GM12801 (cell line): ENCODE measurements around the gene OSCAR.

Experiments used
- TF ChIP-seq, protein P1 (sequence below): IDR thresholded peaks from one replicate; pipeline ENCODE4 v1.5.1; 2011; ENCODE audit warnings: control low read depth; ENCODE audit not compliant: insufficient read length; ENCODE audit errors: extremely low read depth

The OSCAR gene, protein sequence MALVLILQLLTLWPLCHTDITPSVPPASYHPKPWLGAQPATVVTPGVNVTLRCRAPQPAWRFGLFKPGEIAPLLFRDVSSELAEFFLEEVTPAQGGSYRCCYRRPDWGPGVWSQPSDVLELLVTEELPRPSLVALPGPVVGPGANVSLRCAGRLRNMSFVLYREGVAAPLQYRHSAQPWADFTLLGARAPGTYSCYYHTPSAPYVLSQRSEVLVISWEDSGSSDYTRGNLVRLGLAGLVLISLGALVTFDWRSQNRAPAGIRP

DNA sequence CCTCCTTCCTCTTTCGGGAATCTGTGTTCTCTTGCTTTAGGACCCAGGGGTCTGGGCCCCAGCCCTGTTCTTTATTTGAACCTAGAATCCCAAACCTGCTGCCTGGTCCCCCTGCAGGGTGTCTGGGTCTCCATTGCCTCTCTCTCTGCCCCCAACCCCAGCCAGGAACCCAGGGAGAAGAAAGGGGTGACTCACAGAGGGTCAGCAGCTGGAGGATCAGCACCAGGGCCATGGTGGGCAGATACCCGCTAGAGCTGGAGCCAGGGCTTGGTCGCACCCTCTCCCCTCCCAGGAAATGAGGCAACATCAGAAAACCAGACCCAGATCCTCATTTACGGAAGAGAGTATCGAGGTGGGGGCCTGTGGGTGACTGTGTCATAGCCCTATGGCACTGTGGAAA, at the start of gene OSCAR:
TSS of gene OSCAR (minus strand) at position 243 of the 400 bp plus-strand sequence. CDS start at position 232, 11 bp downstream.
- TF ChIP-seq, protein P1, sequence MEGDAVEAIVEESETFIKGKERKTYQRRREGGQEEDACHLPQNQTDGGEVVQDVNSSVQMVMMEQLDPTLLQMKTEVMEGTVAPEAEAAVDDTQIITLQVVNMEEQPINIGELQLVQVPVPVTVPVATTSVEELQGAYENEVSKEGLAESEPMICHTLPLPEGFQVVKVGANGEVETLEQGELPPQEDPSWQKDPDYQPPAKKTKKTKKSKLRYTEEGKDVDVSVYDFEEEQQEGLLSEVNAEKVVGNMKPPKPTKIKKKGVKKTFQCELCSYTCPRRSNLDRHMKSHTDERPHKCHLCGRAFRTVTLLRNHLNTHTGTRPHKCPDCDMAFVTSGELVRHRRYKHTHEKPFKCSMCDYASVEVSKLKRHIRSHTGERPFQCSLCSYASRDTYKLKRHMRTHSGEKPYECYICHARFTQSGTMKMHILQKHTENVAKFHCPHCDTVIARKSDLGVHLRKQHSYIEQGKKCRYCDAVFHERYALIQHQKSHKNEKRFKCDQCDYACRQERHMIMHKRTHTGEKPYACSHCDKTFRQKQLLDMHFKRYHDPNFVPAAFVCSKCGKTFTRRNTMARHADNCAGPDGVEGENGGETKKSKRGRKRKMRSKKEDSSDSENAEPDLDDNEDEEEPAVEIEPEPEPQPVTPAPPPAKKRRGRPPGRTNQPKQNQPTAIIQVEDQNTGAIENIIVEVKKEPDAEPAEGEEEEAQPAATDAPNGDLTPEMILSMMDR, result no peak

DNA sequence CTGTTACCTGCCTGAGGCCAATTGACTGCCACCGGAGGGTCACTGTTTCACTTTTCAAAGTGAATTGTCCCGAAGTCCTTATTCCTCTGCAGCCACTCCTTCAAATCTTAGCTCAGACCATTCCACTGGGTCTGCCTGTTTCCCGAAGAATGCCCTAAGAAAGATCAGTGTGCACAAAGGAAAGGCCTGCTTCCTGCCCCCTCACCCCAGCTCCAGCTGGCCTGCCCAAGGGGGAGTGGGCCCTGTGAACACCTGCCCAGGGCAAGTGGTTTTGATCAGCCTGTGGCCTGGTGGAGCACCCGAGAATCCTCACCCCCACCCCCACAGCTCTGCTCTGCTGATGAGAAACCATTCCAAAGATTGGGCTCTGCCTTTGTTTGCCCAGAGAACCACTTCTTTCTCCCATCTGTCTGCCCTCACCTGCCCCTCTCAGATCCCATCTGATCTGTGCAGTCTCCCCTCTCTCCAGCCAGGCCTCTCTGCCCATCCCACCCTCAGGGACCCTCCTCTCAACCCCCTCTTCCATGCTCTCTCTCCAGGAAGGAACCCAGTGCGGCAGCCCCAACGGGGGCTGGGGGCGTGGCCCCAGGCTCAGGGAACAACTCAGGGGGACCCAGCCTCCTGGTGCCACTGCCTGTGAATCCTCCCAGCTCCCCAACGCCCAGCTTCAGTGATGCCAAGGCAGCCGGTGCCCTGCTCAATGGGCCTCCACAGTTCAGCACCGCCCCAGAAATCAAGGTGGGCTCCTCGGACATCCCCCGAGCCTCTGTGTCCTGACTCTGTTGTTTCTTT, 48.6 kb upstream of the OSCAR start:
- TF ChIP-seq, protein P1, result no peak

DNA sequence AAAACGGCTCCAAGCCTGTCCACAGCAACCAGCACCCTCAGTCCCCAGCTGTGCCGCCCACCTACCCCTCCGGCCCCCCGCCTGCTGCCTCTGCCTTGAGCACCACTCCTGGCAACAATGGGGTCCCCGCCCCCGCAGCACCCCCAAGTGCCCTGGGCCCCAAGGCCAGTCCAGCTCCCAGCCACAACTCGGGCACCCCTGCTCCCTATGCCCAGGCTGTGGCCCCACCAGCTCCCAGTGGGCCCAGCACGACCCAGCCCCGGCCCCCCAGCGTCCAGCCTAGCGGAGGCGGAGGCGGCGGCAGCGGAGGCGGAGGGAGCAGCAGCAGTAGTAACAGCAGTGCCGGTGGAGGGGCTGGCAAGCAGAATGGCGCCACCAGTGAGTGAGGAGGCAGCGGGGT, 47.6 kb upstream of the OSCAR start:
- TF ChIP-seq, protein P1, result no peak

DNA sequence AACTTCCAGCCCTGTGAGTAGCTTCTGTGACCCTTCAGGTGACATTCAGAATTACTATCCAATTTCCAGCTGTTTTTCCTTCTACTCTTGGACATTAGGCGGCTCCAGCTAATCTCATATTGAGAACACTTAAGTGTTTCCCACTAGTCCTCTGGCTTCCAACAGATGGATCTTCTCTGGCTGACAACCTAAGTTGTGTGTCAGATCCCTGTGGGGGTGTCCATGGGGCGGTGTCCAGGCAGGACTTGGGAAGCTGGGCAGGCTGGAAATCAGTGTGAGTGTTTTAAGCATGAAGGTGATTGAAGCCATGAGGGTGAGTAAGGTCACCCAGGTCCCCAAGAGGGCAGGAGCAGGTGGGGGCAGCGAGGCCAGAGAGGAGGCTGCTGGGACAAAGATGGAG, 47.1 kb upstream of the OSCAR start:
- TF ChIP-seq, protein P1, result no peak

DNA sequence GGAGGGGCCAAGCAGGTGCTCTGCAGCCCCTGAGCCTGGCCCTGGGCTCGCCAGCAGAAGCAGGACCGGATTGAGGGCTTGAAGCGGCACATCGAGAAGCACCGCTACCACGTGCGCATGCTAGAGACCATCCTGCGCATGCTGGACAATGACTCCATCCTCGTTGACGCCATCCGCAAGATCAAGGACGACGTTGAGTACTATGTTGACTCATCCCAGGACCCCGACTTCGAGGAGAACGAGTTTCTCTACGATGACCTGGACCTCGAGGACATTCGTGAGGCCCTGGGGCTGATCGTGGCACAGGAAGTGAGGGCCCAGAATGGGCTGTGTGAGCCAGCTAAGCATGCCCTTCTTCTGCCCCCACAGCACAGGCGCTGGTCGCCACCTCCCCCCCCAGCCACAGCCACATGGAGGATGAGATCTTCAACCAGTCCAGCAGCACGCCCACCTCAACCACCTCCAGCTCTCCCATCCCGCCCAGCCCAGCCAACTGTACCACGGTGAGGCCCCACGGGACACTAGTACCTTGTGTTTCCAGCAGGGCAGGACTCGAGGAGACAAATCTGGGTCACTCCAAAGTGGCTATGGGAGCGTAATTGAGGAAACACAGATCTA, 45.0 kb upstream of the OSCAR start:
- TF ChIP-seq, protein P1, result no peak

DNA sequence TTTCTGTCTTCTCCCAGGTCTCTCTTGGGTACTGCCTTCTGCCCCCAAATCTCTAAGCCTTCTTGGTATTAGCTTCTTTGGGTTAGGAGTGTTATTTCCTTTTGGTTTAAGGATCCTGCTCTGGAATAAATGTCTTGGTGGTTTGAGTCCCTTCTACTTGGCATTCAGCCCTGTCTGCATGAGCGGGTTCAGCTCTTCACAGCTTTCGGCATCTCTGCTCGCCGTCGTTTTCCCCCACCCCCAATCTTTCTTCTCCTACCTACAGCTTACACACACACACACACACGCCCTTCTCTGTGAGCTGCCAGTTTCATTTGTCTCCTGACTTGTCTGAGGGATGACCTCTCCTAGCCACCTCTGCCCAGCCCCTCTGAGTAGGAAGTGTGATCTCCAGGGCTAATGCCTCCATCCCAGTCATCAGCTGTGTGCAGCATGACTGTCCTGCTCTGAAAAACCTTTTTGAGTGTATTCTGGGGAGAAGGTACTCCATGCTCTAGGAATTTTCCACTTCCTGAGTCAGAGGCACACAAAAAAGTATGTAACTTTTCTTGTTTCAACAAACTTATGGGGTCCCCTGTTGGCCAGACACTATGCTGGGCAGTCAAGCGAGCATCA, 41.7 kb upstream of the OSCAR start:
- TF ChIP-seq, protein P1, result no peak

DNA sequence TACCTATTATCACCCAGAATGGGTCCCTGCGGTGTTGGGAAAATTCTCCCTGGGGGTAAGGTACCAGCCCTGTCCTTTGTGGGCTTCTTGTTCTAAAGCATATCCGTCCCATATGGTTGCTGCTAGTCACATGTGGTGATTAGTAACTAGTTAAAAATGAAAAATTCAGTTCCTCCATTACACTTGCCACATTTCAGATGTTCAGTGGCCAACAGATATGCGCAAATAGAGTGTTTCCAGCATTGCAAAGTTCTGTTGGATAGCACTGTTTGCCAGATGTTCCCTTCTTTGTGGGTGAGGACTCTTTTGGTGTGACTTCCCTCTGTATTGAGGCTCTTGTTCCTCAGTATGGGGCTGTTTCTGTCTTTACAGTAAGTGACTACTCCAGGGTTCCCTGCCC, 40.8 kb upstream of the OSCAR start:
- TF ChIP-seq, protein P1, result no peak
